A549 treated with Mapracorat at 1 μM for 4 hours (cell line): ENCODE results near the gene NDUFAF5. TPM values are rescaled to one million over a fixed set of nuclear protein-coding genes. Genes with fewer than 3 reads are reported as not detected.

Source experiments
- total RNA-seq: library from RNA; stranded (reverse); fragments of 200-300 nt; extraction: Qiagen RNA extraction; gene quantifications from 5 replicates; pipeline ENCODE4 v1.2.3, GENCODE V29; 2022

Gene NDUFAF5, protein sequence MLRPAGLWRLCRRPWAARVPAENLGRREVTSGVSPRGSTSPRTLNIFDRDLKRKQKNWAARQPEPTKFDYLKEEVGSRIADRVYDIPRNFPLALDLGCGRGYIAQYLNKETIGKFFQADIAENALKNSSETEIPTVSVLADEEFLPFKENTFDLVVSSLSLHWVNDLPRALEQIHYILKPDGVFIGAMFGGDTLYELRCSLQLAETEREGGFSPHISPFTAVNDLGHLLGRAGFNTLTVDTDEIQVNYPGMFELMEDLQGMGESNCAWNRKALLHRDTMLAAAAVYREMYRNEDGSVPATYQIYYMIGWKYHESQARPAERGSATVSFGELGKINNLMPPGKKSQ
- total RNA-seq: 32.5 to 36.2 TPM (median 33.8 TPM) in 5 replicates

DNA sequence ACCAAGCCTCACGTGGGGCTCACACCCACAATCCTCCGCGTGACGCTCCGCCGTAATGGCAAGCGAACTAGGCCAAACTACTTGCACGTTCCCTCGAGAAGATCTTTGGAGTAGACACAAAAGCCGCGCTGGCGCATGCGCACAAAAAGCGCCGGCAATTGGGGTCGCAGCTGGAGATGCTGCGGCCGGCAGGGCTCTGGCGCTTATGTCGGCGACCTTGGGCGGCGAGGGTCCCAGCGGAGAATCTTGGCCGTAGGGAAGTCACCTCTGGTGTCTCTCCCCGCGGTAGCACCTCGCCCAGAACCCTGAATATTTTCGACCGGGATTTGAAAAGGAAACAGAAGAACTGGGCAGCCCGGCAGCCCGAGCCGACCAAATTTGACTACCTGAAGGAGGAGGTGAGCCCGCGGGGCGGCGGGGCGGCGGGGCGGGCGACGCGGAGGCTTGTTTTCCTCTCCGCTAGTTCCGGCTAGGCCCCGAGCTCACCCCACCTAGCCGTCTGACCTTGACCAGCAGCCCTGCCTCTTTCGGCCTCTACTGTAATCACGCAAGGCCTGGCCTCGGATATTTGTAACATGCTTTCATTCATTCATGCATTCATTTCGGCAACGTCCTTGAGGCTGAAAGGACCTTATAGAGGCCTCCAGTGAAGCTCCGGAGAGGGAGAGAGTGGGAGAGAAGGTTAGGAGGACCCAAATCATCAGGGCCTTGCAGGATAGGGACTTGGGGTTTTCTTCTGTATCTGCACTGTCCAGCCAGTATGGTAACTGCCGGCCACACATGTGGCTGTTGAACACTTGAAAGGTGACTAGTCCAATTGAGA lies at the start of gene NDUFAF5, which contains the start of gene ESF1:
NDUFAF5 (plus strand) TSS at position 136 of the 823 bp plus-strand sequence; CDS start at position 177, 41 bp downstream.
ESF1 (minus strand) TSS at position 27 of the 823 bp plus-strand sequence. CDS start 1,779 bp downstream, outside the sequence.

Other genes with a start within 250 kb of the NDUFAF5 start
- gene TASP1, start 146.1 kb upstream of the NDUFAF5 start, total RNA-seq: 8.8 to 11.9 TPM (median 9.8 TPM) in 5 replicates
- 19.9 to 25.6 TPM (median 22.0 TPM) in 5 replicates for gene ESF1, start 109 bp upstream of the NDUFAF5 start, total RNA-seq
- gene SEL1L2, start 205.6 kb downstream of the NDUFAF5 start, total RNA-seq: not detected in 5 replicates
- gene MACROD2, start 210.5 kb downstream of the NDUFAF5 start, total RNA-seq: 0.29 to 0.75 TPM (median 0.58 TPM) in 5 replicates